ENCODE data around the gene PPP2R5E.

GRCh38 chr14:63435204-63435603 lies 108.0 kb downstream of the PPP2R5E start:
- TF ChIP-seq SMAD4 (CRISPR knock-in tag; conservative IDR thresholded peaks at IDR 0.05) (no peak), MAX (CRISPR knock-in tag; IDR thresholded peaks at IDR 0.05) (no peak), ZNF316 (IDR thresholded peaks at IDR 0.05) (no peak), HNRNPK (IDR thresholded peaks at IDR 0.05; ENCODE audit: low read depth, low read length, poor library complexity, severe bottlenecking) (no peak), BRCA1 (IDR thresholded peaks at IDR 0.05) (no peak), BRCA1 (CRISPR knock-in tag; IDR thresholded peaks at IDR 0.05) (no peak)
